Ammon's horn (tissue), 1 donor: ENCODE measurements around the gene LEKR1.

Experiments used
- DNase-seq: peaks from one replicate; pipeline ENCODE4 v3.0.0-alpha.2; 2016; ENCODE audit warnings: low spot score

LEKR1 gene

DNA sequence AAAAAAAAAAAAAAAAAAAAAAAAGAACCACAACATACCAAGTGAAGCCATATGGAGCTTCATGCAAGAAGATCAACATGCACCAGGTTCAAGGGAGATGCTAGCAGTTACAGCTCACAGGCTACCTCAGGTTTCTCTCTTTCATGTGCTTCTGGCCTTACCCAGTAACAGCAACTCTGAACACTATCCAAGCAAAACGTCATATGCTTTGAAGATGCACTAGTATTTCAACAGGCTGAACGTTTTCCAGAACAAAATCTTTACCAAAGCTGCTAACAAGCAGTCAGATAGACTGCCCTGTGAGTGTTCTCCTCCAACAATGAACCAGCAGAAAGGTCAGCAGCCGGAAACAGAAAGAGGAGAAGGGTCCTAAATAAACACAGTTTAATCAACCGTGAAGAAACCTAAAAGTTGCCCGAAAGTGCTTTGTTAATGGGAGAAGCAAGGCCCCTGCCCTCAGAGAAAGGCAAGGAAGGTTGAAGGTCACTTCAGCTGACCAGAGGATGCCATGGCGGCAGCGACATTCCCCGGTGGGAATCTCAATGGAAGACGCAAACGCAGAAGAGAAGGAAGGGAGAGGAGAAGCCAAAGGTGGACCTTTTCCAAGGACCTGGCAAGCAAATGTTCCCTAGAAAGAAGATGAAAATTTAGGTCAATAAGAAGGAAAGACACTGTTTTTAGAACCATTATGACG, 253.7 kb downstream of the LEKR1 start:
- no peak for DNase-seq

DNA sequence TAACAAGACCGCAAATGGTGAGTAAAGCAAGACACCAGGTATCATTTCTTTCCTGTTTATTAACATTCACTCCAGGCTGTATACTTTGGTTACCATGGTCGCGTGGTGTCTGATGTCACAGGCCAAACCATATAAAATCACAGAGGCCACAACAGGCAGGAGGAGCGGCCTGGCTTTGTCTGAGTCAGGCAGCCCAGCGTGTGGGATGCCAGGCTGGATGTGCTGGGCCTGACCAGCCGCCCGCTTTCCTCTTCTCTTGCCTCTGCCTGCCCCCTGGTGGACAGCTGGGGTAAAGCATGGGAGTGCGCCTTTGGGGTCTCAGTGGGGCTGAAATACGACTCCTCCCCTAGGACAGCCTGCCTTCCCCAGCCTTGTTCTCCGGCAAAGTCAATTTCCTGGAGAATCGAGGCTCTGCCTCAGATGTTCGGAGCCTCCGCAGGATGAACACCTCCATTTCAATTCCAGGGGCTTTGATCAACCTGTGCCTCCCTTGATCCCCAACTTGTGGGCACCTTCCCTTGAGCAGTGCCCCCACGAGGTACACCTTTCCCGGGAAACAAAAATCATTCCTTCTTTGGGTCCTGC, 255.6 kb downstream of the LEKR1 start:
- peak; percentile 93 for DNase-seq

DNA sequence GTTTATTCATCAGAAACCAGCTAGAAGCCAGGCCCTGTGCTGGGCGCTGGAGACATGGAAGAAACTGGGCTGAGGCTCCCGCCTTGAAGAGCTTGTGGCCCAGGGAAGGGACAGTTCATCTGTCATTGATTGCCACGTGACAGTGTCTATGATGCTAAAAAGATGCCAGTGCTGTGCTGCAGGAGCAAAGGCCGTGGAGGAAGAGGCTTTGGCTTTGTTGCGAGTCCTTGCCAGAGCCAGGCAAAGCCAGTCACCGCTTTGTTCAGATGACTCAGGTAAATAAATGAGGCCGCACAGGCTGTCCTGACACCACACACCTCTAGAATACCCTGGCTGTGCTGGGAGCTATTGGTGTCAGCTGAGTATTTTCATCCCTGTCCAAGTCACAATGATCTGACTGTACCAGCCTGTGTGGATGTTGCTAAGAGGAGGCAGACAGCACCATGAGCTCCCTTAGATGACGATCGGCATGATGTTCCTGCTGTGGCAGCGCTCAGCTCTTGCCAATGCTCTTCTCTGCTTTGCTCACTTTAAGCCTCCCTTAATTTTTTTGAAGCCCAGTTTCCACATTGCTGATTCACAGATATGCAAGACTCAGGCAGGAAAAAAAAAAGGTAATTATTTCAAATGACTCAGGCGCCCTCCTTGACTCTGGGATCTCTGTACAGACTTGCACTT, 256.3 kb downstream of the LEKR1 start:
- DNase-seq: peak; percentile 78

DNA sequence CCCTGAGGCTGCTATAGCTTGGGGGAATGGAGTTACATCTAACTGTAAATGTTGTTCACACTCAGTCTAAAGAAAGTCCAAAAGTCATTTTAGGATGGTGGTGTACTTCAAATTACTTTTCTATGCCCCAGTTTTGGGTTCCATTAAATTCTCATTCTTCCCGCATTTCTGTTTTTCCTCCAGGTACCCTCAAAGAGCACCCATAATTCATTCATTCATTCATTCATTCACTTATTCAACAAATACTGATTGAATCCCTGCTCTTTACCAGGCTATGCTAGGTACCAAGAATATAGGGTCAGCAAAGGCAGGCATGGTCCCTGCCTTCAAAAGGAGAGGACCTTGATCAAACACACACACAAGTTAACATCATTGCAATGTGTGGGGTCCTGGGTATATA, 257.7 kb downstream of the LEKR1 start:
- no peak for DNase-seq

DNA sequence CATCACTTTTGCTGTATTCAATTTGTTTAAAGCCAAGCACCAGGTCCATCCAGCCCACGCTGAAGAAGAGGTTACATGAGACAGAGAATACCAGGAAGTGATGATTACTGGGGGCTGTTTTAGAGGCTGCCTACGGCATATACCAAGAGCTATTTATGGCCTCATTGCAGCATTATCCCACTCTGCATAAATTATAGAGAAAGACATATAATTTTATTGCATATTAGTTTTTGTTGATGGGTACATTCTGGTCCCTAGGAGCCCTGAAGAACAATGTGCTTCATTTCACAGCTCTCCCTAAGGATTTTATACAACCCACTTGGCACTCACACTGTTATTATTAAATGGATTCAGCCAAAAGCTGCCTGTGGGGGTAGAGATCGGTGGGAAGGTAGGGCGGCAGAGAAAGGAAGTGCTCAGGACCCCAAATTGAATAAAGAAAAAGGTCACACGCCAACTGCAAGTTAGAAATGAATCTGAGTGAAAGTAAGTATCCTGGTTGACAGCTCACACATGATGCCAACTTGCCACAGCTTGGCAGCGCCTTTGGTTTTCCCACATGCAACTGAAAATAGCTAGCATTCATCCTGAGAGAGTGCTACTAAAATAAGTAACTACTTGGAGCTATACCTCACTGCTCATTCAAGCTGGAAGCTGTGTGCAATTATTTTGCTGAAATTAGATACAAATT, 260.1 kb downstream of the LEKR1 start:
- DNase-seq: peak; percentile 70

DNA sequence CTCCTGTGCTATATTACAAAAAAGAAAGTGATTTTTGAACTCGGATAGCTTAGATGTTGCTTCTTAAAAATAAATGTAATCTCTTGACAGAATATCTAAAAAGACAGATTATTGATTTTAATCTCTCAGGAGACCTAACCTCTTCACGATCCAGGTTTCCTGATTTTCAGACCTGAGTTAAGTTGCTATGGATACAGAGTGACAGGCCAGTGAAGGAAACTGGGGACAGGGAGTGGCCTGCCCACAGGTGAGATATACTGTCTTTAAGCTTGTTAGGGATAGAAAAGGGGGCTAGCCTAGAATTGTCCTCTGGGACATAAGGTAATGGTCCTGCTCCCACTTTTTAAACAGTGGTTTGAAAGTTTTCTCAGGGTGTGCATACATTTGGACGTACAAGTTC, 260.6 kb downstream of the LEKR1 start:
- no peak for DNase-seq

DNA sequence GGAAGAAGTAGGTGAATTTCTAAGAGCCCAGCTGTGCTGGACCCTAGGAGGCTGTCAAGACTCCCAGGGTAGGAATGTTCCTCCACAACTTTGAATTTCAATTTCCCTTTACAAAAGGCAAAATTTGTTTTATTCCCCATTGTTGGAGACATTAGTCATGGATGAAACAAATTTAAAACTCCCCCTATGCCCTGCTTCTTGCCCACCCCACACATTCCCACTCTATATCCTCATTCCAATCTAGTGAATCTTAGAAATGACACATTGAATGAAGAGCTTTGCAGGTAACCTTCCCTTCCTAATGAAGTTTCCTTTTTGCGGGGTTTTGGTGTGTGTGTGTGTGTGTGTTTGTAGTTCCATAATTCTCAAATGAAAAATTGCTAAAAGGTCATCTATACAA, 261.2 kb downstream of the LEKR1 start:
- DNase-seq: no peak

DNA sequence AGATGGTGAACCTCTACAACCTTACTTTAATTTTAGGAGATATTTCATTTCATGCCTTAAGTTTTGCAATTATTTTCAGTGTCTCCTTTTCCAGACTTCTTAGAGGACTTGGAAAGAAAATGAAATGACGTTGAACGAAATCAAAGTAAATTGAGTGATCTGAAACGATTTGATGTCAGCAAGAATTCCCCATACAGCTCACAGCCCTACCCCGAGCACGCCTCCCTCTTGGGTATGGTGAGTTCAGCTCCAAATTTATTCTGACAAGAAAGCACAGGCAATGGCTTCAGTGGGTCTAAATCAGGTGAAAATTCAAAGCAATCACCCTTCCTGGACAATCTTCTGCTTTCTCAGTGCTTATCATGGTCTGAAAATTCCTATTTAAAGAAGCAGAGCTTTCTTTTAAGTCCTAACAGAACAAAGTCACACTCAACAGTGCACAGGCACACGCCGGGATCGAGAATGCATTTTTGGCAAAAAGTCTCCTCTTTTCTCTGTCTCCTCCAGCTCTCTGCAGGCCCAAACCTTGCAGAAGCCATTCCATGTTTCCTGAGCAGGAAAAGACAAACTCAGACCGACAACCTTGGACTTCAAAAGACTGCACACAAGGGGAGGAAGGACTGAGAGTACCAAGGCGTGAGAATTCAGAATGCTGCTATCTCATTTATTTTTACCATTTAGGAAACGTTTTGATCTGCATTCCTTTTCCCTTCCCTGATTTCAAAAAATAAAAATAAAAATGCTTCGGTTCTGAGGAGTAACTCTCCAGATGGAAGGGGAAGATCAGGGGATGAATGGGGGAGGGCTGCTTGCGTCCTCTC, 261.8 kb downstream of the LEKR1 start:
- peak; percentile 37 for DNase-seq

DNA sequence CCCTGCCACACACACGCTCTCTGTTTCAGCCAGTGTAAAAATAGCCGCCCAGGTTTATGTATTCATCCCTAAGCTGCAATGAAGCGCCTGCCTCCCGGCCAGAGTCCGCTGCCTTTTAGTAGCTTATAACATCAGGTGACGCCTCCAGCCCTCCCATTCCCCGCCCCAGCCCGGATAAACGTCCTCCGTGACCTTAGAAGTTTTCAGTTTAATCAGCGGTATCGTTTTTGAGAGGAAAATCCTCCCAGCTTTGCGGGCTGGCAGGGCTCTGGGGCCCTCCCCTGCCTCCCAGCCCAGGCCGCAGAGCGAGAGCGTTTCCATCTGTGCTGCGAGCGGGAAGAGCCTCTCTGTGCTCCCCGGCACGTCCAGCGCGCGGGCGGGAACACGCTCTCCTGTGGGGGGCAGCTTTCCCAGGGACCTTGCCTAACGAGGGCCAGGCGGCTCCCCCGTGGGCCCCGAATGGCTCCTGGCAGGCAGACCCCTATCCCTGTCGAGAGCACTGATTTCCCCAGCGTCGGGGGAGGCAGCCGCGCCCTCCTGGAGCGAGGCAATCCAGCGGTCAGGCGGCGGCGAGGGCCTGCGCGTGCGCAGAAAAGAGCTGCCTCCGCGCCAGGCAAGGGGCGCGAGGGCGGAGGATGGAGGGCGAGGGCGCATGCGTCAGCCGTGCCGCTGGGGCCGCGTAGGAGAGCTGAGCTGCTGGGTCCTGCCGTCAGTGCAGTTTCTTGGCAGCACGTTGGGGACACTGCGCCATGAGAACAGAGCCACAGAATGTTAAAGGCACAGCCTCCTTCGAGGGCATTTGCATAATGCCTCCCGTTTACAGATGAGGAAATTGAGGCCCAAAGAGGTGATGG, 262.7 kb downstream of the LEKR1 start:
- DNase-seq: peak; percentile 98

DNA sequence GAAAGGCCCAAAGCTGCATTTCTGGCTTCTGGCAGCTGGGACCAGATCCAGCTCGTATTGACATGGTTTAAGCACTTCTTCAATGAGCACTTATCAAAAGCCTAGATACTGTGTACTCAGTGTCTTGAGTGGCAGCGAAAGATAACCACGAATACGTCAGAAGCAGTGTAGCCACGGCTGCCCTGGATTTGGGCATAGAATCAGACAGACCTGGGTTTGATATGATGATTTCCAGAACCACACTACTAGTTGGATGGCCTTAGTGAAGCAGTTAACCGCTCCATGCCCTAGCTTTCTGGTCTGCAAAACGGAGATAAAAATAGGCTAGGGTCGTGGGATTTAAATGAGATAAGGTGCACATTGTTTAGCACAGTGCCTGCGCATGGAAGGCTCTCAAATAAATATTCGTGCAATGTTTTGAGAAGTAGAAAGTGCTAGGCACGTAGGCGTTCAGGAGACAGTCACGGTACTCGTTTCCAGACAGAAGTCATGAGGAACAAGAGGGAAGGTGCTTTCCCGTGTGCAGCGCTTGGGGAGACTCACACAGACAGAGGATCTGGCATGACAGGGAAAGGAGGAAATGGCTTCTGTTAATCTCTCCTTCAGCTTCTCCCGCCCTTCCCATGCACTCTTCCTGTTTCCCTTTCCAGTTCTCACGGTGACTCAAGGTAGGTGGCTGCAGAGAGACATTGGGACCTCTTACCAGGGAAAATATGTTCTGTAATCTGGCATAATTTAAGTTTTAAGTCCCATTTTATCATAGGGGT, 263.5 kb downstream of the LEKR1 start:
- peak; percentile 58 for DNase-seq

DNA sequence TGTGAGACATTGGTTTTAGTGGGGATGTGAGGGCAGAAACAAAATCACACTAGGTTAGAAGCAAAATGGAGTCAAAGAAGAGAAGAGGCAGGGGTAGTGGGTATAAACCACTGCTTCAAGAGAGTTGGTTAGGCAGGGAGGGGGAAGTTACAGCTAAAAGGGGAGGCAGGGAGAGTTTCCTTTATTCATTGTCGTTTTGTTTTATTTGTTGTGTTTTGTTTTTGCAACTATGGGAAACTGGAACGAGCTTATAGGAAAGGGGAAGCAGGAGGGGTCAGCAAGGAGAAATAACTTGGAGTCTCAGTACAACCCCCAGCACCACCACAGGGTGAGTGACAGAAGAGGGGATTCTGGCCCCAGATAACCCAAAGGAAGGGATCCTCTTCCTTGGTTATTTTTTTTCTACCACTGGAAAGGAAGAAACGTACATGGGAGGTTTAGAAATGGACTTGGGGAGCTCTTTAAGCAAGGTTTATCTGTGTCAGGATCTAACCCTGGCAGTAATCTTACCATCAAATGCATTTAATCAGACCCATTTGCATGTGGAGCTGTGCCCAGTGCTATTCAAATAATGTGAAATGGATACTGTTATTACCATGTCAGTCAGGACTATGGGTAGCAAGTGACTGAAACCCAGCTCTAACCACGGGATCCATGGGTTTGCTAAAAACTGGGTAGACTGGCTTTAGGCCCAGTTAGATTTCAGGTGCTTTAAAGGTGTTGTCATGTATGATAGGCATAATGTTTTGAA, 265.1 kb downstream of the LEKR1 start:
- DNase-seq: no peak

DNA sequence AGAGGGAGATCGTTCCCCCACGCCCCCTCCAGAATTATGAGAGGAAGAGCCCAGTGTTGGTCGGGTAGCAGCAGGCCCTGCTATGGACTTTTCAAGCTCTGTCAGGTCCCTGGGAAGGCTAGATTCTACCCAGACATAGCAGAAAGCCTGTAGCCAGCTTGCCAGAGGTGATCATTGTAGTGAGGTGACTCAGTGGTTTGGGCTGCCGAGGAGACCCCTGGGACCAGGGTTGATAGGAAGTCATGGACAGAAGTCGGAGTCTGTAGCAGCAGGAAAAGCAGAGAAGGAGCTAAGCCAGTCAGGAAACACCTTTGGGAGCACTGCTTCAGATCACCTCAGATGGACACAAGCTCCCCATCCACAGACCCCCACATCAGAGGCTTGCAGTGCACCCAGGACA, 266.1 kb downstream of the LEKR1 start:
- DNase-seq: no peak

DNA sequence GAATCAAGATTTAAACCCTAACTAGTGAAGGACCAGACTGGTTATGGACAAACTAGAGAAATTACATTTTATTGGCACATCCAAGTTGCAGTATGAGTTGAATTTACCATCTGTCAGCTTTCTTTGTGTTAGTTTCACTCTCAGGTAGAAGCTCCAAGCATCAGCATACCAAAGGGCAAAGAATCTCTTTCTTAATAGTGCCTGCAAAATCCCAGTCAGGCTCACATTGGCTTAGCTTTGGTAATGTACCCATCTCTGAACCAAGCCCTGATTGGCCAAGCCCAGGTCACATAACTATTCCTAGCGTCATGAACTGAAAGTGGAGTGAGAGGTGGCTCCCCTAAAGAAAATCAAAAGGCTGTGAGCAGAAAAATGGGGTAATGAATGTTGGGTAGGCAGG, 266.9 kb downstream of the LEKR1 start:
- no peak for DNase-seq

DNA sequence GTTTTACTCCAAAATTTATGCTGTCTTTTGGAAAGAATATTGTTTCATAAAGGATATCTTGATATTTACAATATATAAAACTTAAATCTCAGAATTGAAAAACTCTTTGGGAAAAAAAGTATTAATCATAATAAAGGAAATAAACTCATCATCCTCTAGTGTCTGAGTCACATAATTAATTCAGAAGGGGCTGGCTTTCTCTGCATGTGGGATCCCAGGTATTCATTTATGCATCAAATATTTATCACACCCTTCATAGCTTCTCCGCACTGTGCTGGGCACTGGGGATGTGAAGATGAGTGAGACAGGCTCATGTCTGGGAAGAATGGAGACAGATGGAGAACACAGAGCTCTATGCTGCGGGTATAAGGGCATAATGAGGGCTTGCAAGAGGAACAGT, 268.1 kb downstream of the LEKR1 start:
- DNase-seq: no peak

DNA sequence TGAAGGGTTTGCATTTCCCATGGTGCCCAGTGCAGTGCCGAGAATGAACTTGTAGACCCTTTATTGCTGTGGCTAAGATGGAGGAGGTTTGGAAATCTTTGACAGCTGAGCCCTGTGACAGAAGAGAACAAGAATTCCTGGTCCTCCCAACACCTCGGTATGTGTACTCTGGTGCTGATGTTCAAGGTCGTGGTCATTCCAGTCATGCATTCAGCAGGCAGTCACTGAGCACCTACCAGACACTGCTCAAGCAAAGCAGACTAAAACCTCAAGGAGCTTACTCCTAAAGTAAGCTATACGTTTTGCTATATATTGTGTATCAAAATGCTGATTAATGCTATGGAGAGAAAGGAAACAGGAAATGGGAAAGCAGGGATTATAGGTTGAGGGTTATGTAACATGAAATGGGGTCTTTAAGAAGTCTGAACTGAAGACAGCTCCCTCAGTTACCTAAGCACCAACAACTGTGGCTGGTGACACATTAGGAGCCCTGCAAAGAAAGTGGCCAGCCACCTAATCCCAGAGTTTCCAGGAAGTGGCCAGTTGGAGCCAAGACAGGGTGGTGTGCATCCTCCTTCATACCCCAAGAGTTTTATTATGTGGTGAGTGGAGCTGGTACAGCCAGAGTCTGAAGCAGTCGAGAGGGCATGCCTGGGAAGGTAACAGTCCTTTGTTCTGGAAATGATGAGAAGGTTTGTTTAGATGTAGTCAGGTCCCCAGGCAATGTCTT, 268.8 kb downstream of the LEKR1 start:
- no peak for DNase-seq
